H1 (cell line): ENCODE results near the gene ZFP36L2. TPM values are rescaled to one million over a fixed set of nuclear protein-coding genes. Genes with fewer than 3 reads are reported as not detected.

Source experiments
- CTCF ChIA-PET: fragments of 300-600 bp; sonication (Branson Sonifier 250); formaldehyde crosslinking; loops from one replicate; lab custom pipeline; 2021; ENCODE audit not compliant: partially characterized antibody; lab: Charles Lee
- POLR2A ChIA-PET: fragments of 300-600 bp; sonication (Branson Sonifier 250); formaldehyde crosslinking; loops from one replicate; lab custom pipeline; 2021; ENCODE audit warnings: inconsistent platforms; ENCODE audit not compliant: partially characterized antibody; lab: Charles Lee
- DNase-seq, 2 experiments: peaks; one replicate each; pipeline versions ENCODE4 v3.0.0 to v3.0.0-alpha.2; 2010 to 2022; ENCODE audit warnings: low spot score in 2 of 2, low read depth in 1 of 2, mixed read lengths in 1 of 2
- FAIRE-seq: peaks from 2 replicates; lab custom pipeline; 2011; peaks lifted over from hg19 to GRCh38; lab: Jason Lieb, UNC
- H2AFZ ChIP-seq: 2 replicates; pipeline ENCODE4 v1.8.1; 2012; ENCODE audit warnings: low read length, inconsistent platforms
- H2AK5ac ChIP-seq: 2 replicates; pipeline ENCODE4 v1.6.1; 2013; ENCODE audit warnings: low read depth, low read length
- H2BK120ac ChIP-seq: replicated peaks from 2 replicates; pipeline ENCODE3; 2013; ENCODE audit warnings: low read depth, low read length, inconsistent platforms
- H2BK12ac ChIP-seq: 2 replicates; pipeline ENCODE4 v1.6.1; 2013; ENCODE audit warnings: low read depth, low read length
- H2BK15ac ChIP-seq: 2 replicates; pipeline ENCODE4 v1.6.1; 2013; ENCODE audit warnings: low read length
- H2BK20ac ChIP-seq: 2 replicates; pipeline ENCODE4 v1.6.1; 2013; ENCODE audit warnings: low read length
- H2BK5ac ChIP-seq: 2 replicates; pipeline ENCODE4 v1.6.1; 2013; ENCODE audit warnings: low read depth, low read length
- H3K14ac ChIP-seq: 2 replicates; pipeline ENCODE4 v1.6.1; 2013; ENCODE audit warnings: inconsistent platforms; ENCODE audit not compliant: insufficient read length
- H3K18ac ChIP-seq: 2 replicates; pipeline ENCODE4 v1.6.1; 2013; ENCODE audit warnings: low read length; ENCODE audit errors: extremely low read depth
- H3K23ac ChIP-seq: 2 replicates; pipeline ENCODE4 v1.6.1; 2013; ENCODE audit warnings: inconsistent platforms; ENCODE audit not compliant: insufficient read length
- H3K23me2 ChIP-seq: 2 replicates; pipeline ENCODE4 v1.6.1; 2013; ENCODE audit warnings: low read depth, low read length
- H3K27ac ChIP-seq: 2 replicates; pipeline ENCODE4 v1.6.1; 2011; ENCODE audit warnings: low read depth, low read length, inconsistent platforms
- H3K27me3 ChIP-seq, 4 experiments: replicated peaks in 1 of 4; 1 replicate in 1 of 4; 2 replicates in 3 of 4; pipeline versions ENCODE4 v1.6.1 to v1.8.1; 2011 to 2013; ENCODE audit warnings: low read length in 3 of 4, mild to moderate bottlenecking in 3 of 4, inconsistent platforms in 2 of 4, mixed read lengths in 2 of 4, moderate library complexity in 1 of 4; ENCODE audit not compliant: control insufficient read depth in 3 of 4, insufficient read depth in 3 of 4; ENCODE audit errors: extremely low read depth in 1 of 4
- H3K36me3 ChIP-seq, 4 experiments: 2 replicates each; pipeline versions ENCODE4 v1.6.1 to v1.8.1; 2011 to 2013; ENCODE audit warnings: mild to moderate bottlenecking in 4 of 4, low read length in 3 of 4, moderate library complexity in 2 of 4, control low read depth in 1 of 4, inconsistent platforms in 1 of 4; ENCODE audit not compliant: insufficient read depth in 4 of 4, control insufficient read depth in 2 of 4
- H3K4ac ChIP-seq: replicated peaks from 2 replicates; pipeline ENCODE3; 2013; ENCODE audit warnings: low read length, low read depth, mixed read lengths, inconsistent platforms; ENCODE audit not compliant: insufficient read length
- H3K4me1 ChIP-seq, 4 experiments: replicated peaks in 1 of 4; 1 replicate in 1 of 4; 2 replicates in 3 of 4; pipeline versions ENCODE4 v1.6.1 to v1.8.1; 2011 to 2013; ENCODE audit warnings: low read length in 3 of 4, inconsistent platforms in 2 of 4, mixed read lengths in 1 of 4; ENCODE audit not compliant: insufficient read depth in 4 of 4, control insufficient read depth in 3 of 4
- H3K4me2 ChIP-seq, 2 experiments: 2 replicates each; pipeline versions ENCODE4 v1.6.1 to v1.8.1; 2011 to 2013; ENCODE audit warnings: low read depth in 2 of 2, low read length in 2 of 2, control low read depth in 1 of 2, inconsistent platforms in 1 of 2, mild to moderate bottlenecking in 1 of 2; ENCODE audit not compliant: insufficient read depth in 1 of 2
- H3K4me3 ChIP-seq, 4 experiments: fragments of 200-600, 300-600 bp in 1 of 4; sonication (generic), shearing (Covaris generic), sonication (Bioruptor Twin) in 1 of 4; 2 replicates each; pipeline versions ENCODE4 v1.5.1 to v1.8.1; 2011 to 2016; ENCODE audit warnings: low read length in 4 of 4, low read depth in 3 of 4, control low read depth in 2 of 4, inconsistent platforms in 2 of 4, mild to moderate bottlenecking in 2 of 4, mixed read lengths in 1 of 4, moderate library complexity in 1 of 4; ENCODE audit not compliant: insufficient read depth in 2 of 4; ENCODE audit errors: extremely low read depth in 1 of 4
- H3K56ac ChIP-seq: replicated peaks from 2 replicates; pipeline ENCODE3; 2013; ENCODE audit warnings: low read depth, mild to moderate bottlenecking, mixed read lengths, low read length, inconsistent platforms; ENCODE audit not compliant: insufficient read length
- H3K79me1 ChIP-seq: 2 replicates; pipeline ENCODE4 v1.6.1; 2013; ENCODE audit warnings: low read depth, low read length, control low read depth
- H3K79me2 ChIP-seq, 2 experiments: 2 replicates each; pipeline versions ENCODE4 v1.6.1 to v1.8.1; 2012 to 2013; ENCODE audit warnings: low read length in 2 of 2, mild to moderate bottlenecking in 2 of 2, inconsistent platforms in 1 of 2; ENCODE audit not compliant: insufficient read depth in 2 of 2, control insufficient read depth in 1 of 2
- H3K9ac ChIP-seq, 4 experiments: replicated peaks in 1 of 4; 1 replicate in 1 of 4; 2 replicates in 3 of 4; pipeline versions ENCODE4 v1.6.1 to v1.8.1; 2011 to 2013; ENCODE audit warnings: low read depth in 3 of 4, low read length in 3 of 4, control low read depth in 2 of 4, mild to moderate bottlenecking in 2 of 4, moderate library complexity in 2 of 4, inconsistent platforms in 1 of 4; ENCODE audit errors: extremely low read depth in 1 of 4
- H3K9me3 ChIP-seq, 2 experiments: 2 replicates each; pipeline versions ENCODE4 v1.6.1 to v1.8.1; 2012 to 2013; ENCODE audit warnings: mild to moderate bottlenecking in 2 of 2, moderate library complexity in 2 of 2, control low read depth in 1 of 2, inconsistent platforms in 1 of 2, low read depth in 1 of 2, low read length in 1 of 2, mixed read lengths in 1 of 2; ENCODE audit not compliant: insufficient read depth in 2 of 2
- H4K20me1 ChIP-seq, 2 experiments: replicated peaks in 1 of 2; 2 replicates each; pipeline versions ENCODE3 to v1.8.1; 2011 to 2013; ENCODE audit warnings: inconsistent platforms in 2 of 2, low read length in 2 of 2, mild to moderate bottlenecking in 1 of 2; ENCODE audit not compliant: insufficient read depth in 2 of 2, control insufficient read depth in 1 of 2
- H4K5ac ChIP-seq: 2 replicates; pipeline ENCODE4 v1.6.1; 2013; ENCODE audit warnings: low read length, low read depth, mixed read lengths, inconsistent platforms; ENCODE audit not compliant: insufficient read length
- H4K8ac ChIP-seq: 2 replicates; pipeline ENCODE4 v1.8.0; 2013; ENCODE audit warnings: mild to moderate bottlenecking, moderate library complexity, low read length, inconsistent platforms; ENCODE audit not compliant: insufficient read depth; ENCODE audit errors: extremely low read depth
- H4K91ac ChIP-seq: replicated peaks from 2 replicates; pipeline ENCODE3; 2013; ENCODE audit warnings: low read length, mixed read lengths, inconsistent platforms; ENCODE audit not compliant: insufficient read length
- BRCA1 ChIP-seq: IDR thresholded peaks from 2 replicates; pipeline ENCODE4 v1.6.1; 2012; ENCODE audit warnings: low read depth, low read length, improper control_type of control experiment
- CBX8 ChIP-seq: fragments of 300-800, 300-1000 bp; sonication (generic); IDR thresholded peaks from 2 replicates; pipeline ENCODE4 v1.7.1; 2016; ENCODE audit warnings: low read depth, low read length, borderline replicate concordance
- CREB1 ChIP-seq: IDR thresholded peaks from 2 replicates; pipeline ENCODE4 v1.6.1; 2012; ENCODE audit warnings: inconsistent platforms
- EGR1 ChIP-seq: IDR thresholded peaks from 2 replicates; pipeline ENCODE4 v1.6.1; 2011; ENCODE audit warnings: low read depth, low read length, borderline replicate concordance
- GABPA ChIP-seq: IDR thresholded peaks from 2 replicates; pipeline ENCODE4 v1.6.1; 2011; ENCODE audit warnings: mild to moderate bottlenecking, low read length, moderate library complexity, borderline replicate concordance; ENCODE audit not compliant: insufficient read depth
- PHF8 ChIP-seq: fragments of 200-600 bp; sonication (generic); conservative IDR thresholded peaks from 2 replicates; pipeline ENCODE4 v1.7.1; 2012; ENCODE audit warnings: low read depth, mild to moderate bottlenecking, inconsistent platforms, low read length, moderate library complexity
- POLR2A ChIP-seq, 2 experiments: IDR thresholded peaks; 1 replicate in 1 of 2; 2 replicates in 1 of 2; pipeline ENCODE4 v1.6.1; 2011; ENCODE audit warnings: low read depth in 2 of 2, low read length in 2 of 2, mild to moderate bottlenecking in 2 of 2; ENCODE audit errors: control extremely low read depth in 1 of 2
- RAD21 ChIP-seq, 2 experiments: IDR thresholded peaks in 1 of 2; conservative IDR thresholded peaks in 1 of 2; 2 replicates each; pipeline ENCODE4 v1.6.1; 2011; ENCODE audit warnings: low read depth in 2 of 2, low read length in 2 of 2, improper control_type of control experiment in 1 of 2, inconsistent platforms in 1 of 2, mild to moderate bottlenecking in 1 of 2, moderate library complexity in 1 of 2
- RBBP5 ChIP-seq: IDR thresholded peaks from 2 replicates; pipeline ENCODE4 v1.7.1; 2012; ENCODE audit warnings: low read depth, mild to moderate bottlenecking, inconsistent platforms, low read length, moderate library complexity, borderline replicate concordance
- SIX5 ChIP-seq: IDR thresholded peaks from 2 replicates; pipeline ENCODE4 v1.6.1; 2011; ENCODE audit warnings: mild to moderate bottlenecking, low read depth, low read length
- TAF1 ChIP-seq: IDR thresholded peaks from 2 replicates; pipeline ENCODE4 v1.6.1; 2011; ENCODE audit warnings: mild to moderate bottlenecking, low read depth, low read length
- WGBS, 2 experiments: shearing (Covaris generic) in 1 of 2; methylation state at CpG; one replicate each; pipeline versions ENCODE4 v1.1.6 to v1.1.7; 2013 to 2015; ENCODE audit warnings: low lambda C conversion rate in 2 of 2, mixed read lengths in 2 of 2, inconsistent platforms in 1 of 2, low coverage in 1 of 2, missing lambda C conversion rate in 1 of 2; ENCODE audit not compliant: insufficient replicate concordance in 2 of 2, insufficient coverage in 1 of 2, insufficient read length in 1 of 2; ENCODE audit errors: extremely low coverage in 1 of 2, missing lambda C conversion rate in 1 of 2; 5-methylcytosine and 5-hydroxymethylcytosine counted together
- polyA plus RNA-seq, 7 experiments: library from polyadenylated mRNA; depleted of rRNA in 3 of 7; stranded (reverse) in 5 of 7; unstranded in 2 of 7; fragments of >200 nt in 5 of 7; fragments of 200-250 nt in 2 of 7; gene quantifications; 1 replicate in 5 of 7; 2 replicates in 1 of 7; 4 replicates in 1 of 7; pipeline versions ENCODE4 v1.2.1 to v1.2.3, GENCODE V29; 2011 to 2013; ENCODE audit warnings: missing spikeins in 2 of 7, mixed read lengths in 2 of 7
- total RNA-seq: library from RNA; stranded (reverse); fragmentation: NEBNext Ultra II Directional; extraction: Animal tissue kit (Norgen Biotek cat#: 25700); gene quantifications from 2 replicates; pipeline ENCODE4 v1.2.1, GENCODE V29; 2021

ZFP36L2 gene
- total and polyA plus RNA-seq, 2 of the 8 experiments (the other 6 are each of a cell fraction or from before 2014, with no cell fraction given), result 13.4 to 102 TPM

DNA sequence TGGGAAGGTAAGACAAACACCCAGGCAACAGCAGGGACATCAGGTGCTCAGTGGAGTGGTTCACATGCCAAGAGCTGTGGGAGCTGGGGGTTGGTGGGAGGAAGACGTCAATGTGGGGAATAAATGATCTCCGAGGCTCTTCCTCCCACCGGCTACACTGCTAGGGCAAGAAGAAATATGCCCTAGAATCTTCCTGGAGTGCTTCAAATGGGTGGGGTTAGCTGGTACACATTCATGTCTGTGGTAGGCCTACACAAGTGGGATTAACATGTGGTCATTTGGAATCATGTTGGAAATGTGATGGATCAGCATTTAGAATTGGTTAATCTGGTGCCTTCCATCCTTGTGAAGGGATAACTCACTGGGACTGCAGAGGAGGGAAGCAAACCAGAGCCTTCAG, 12.4 kb upstream of the ZFP36L2 start:
- no peaks in the 10 kb centered on the region for H3K79me2 ChIP-seq
- H2BK5ac ChIP-seq, result no peak overlapping the region
- no peak overlapping the region for H4K5ac ChIP-seq
- H3K27me3 ChIP-seq, result no peaks in the 10 kb centered on the region
- H4K8ac ChIP-seq, result no peak overlapping the region; the same call in 1 of the 2 replicates
- no peak overlapping the region for H3K4me3 ChIP-seq
- no peak overlapping the region for H3K23ac ChIP-seq
- CTCF ChIA-PET, result interaction anchor here (0.8 to 1.6 kb wide), 4 partner anchors 9 to 214 kb away, joined by 3 to 8 read pairs (median 3); no protein-coding TSS in a partner anchor
- POLR2A ChIA-PET, result no interaction called here
- H3K36me3 ChIP-seq, result no peaks in the 10 kb centered on the region
- WGBS, 2 experiments, result 87% methylated on average over 3 of the region's 3 CpGs; no CpG with 5 or more reads in 1 of the 2 experiments
- no peak overlapping the region for H3K4ac ChIP-seq
- H3K79me1 ChIP-seq, result no peaks in the 10 kb centered on the region
- no peak overlapping the region for H2BK120ac ChIP-seq
- H3K23me2 ChIP-seq, result no peaks in the 10 kb centered on the region
- no peak overlapping the region for H3K14ac ChIP-seq
- DNase-seq, result no peak
- H2BK20ac ChIP-seq, result no peak overlapping the region
- H2AFZ ChIP-seq, result no peak overlapping the region
- TF ChIP-seq SIX5, result no peak
- TF ChIP-seq POLR2A (IDR thresholded peaks at IDR 0.05; ENCODE audit: control extremely low read depth in 1 of 2, low read depth in 2 of 2, low read length in 2 of 2), result no peak
- TF ChIP-seq EGR1, result no peak
- no peak for TF ChIP-seq CREB1
- no peak for TF ChIP-seq TAF1
- TF ChIP-seq RBBP5, result no peak
- no peak for TF ChIP-seq RAD21 (IDR thresholded peaks at IDR 0.05 in 1 of 2, conservative IDR thresholded peaks at IDR 0.05 in 1 of 2; ENCODE audit: low read depth in 2 of 2, low read length in 2 of 2)
- TF ChIP-seq GABPA, result no peak
- no peak for TF ChIP-seq BRCA1
- no peak for TF ChIP-seq CBX8
- no peak for TF ChIP-seq PHF8
- no peaks in the 10 kb centered on the region for H4K20me1 ChIP-seq
- H3K9ac ChIP-seq, result no peak overlapping the region
- H2BK15ac ChIP-seq, result no peak overlapping the region
- H3K56ac ChIP-seq, result no peak overlapping the region
- no peaks in the 10 kb centered on the region for H3K9me3 ChIP-seq
- 0 out of 2 replicates have a peak overlapping the region, but pooled peaks have one; percentile 27 for H2BK12ac ChIP-seq
- H2AK5ac ChIP-seq, result no peak overlapping the region; the same call in 1 of the 2 replicates
- H3K4me2 ChIP-seq, result no peak overlapping the region
- H3K4me1 ChIP-seq, result no peaks in the 10 kb centered on the region; a peak in 1 of 7 replicates
- H3K18ac ChIP-seq, result no peak overlapping the region
- no peak for FAIRE-seq
- H3K27ac ChIP-seq, result no peak overlapping the region
- H4K91ac ChIP-seq, result no peak overlapping the region
